ENCODE measurements around the gene SLC40A1. TPM values are rescaled to one million over a fixed set of nuclear protein-coding genes. Genes with fewer than 3 reads are reported as not detected.

The SLC40A1 gene
- total RNA-seq, 1 experiment from 2014 or later = not detected

DNA sequence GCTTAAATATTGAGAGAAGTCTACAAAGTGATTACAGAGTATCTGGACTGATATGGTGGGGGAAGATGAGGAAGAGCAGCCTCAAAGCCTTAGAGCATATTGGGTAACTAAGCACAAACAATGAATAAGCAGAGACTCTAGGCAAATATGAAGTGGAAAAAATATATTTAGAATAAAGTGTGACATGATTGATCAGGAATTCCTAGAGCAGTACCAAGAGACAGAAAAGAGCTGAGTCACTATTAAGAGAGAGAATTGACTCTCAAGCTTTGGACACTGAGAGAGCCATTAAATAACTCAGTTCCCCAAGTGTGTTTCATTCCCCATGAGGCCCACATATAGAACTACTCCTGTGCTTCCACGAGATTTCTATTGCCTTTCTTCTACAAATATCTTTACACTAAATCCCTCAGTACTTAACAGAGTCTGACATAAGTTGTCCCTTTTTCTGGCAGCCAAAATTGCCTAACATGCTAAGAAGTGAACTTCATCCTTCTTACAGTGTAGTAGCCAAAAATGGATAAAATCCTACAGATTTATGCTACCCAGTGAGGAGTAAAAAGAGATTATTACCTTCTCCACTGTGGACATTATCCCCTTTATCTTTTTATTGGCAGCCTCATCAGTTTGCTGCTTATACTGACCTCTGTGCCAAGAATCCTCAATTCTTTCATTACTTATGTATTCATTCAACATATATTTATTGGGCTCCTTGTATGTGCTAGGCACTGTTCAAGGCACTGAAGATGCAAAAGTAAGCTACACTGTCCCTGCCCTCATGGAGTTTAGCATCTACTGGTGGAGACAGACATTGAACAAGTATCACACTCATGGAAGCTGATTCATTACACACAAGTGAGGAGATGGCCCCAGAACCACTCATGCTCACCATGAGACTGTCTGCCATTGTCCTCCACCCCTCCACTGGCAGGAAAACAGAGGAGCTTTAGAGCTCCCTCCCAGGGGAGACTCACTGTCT lies 45.4 kb downstream of the SLC40A1 start:
- H3K79me1 ChIP-seq (ENCODE audit: insufficient read depth, low read depth, low read length, poor library complexity, severe bottlenecking) = no peaks in the 10 kb centered on the region

More for the DNA sequence above, 45.4 kb downstream of the SLC40A1 start:
- Histone ChIP-seq H2AFZ (ENCODE audit: low read length) (no peak overlapping the region), H2BK20ac (ENCODE audit: low read depth, low read length, poor library complexity, severe bottlenecking) (no peak overlapping the region), H2BK15ac (ENCODE audit: low read depth, low read length) (no peak overlapping the region), H3K4ac (ENCODE audit: low read depth, low read length) (no peak overlapping the region), H3T11ph (ENCODE audit: low read length) (no peak overlapping the region), H4K8ac (replicated peaks; ENCODE audit: insufficient read length, low read depth, low read length) (no peak overlapping the region), H2BK12ac (ENCODE audit: insufficient read length, low read depth, low read length) (no peak overlapping the region), H3K56ac (ENCODE audit: insufficient read length, low read depth, low read length) (no peak overlapping the region), H3K9ac (ENCODE audit: extremely low read depth, insufficient read length, low read length) (no peak overlapping the region), H2BK5ac (ENCODE audit: insufficient read length, low read length) (no peak overlapping the region), H3K9me3 (ENCODE audit: control insufficient read depth, low read depth, low read length) (no peaks in the 10 kb centered on the region), H2AK5ac (ENCODE audit: insufficient read length, low read length) (no peak overlapping the region), H3K4me1 (ENCODE audit: insufficient read depth, low read length) (no peaks in the 10 kb centered on the region), H3K18ac (ENCODE audit: insufficient read length, low read depth, low read length) (no peak overlapping the region), H3K27ac (ENCODE audit: insufficient read length, low read depth, low read length) (no peak overlapping the region), H4K5ac (ENCODE audit: insufficient read length, low read depth, low read length) (no peak overlapping the region), H3K4me2 (ENCODE audit: insufficient read depth, insufficient read length, low read length) (no peak overlapping the region), H4K91ac (ENCODE audit: insufficient read length, low read depth, low read length) (no peak overlapping the region), H3K23ac (ENCODE audit: insufficient read length, low read depth, low read length) (no peak overlapping the region), H3K23me2 (ENCODE audit: insufficient read length, low read depth, low read length, poor library complexity, severe bottlenecking) (no peaks in the 10 kb centered on the region), H4K20me1 (ENCODE audit: control insufficient read depth, insufficient read depth, insufficient read length) (no peaks in the 10 kb centered on the region), H3K14ac (ENCODE audit: insufficient read depth, low read length) (no peak overlapping the region), H3K79me2 (ENCODE audit: insufficient read depth, low read length) (no peaks in the 10 kb centered on the region), H3K27me3 (ENCODE audit: insufficient read depth, low read length) (no peaks in the 10 kb centered on the region), H2BK120ac (ENCODE audit: low read depth, low read length, poor library complexity, severe bottlenecking) (no peak overlapping the region)
- no peak for DNase-seq
- Mint-ChIP-seq H3K36me3 (ENCODE audit: insufficient read depth in 1 of 3, low read depth in 3 of 3) (no peaks in the 10 kb centered on the region), H3K4me1 (no peaks in the 10 kb centered on the region), H3K27me3 (ENCODE audit: low read depth) (peaks cover 4% of the 10 kb centered on the region; the same call in 1 of the 2 replicates), H3K9me3 (no peaks in the 10 kb centered on the region), H3K27ac (no peak overlapping the region; a peak in 1 of 7 replicates), H3K4me3 (no peak overlapping the region)
- whole genome bisulfite sequencing (ENCODE audit: extremely low coverage, insufficient read length, low lambda C conversion rate) = no CpG with 5 or more reads among the region's 1 CpG
- TF ChIP-seq, protein P1, sequence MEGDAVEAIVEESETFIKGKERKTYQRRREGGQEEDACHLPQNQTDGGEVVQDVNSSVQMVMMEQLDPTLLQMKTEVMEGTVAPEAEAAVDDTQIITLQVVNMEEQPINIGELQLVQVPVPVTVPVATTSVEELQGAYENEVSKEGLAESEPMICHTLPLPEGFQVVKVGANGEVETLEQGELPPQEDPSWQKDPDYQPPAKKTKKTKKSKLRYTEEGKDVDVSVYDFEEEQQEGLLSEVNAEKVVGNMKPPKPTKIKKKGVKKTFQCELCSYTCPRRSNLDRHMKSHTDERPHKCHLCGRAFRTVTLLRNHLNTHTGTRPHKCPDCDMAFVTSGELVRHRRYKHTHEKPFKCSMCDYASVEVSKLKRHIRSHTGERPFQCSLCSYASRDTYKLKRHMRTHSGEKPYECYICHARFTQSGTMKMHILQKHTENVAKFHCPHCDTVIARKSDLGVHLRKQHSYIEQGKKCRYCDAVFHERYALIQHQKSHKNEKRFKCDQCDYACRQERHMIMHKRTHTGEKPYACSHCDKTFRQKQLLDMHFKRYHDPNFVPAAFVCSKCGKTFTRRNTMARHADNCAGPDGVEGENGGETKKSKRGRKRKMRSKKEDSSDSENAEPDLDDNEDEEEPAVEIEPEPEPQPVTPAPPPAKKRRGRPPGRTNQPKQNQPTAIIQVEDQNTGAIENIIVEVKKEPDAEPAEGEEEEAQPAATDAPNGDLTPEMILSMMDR (conservative IDR thresholded peaks at IDR 0.05) = no peak
